Natural killer cell (primary cell): ENCODE measurements around the gene ADGRV1. TPM values are rescaled to one million over a fixed set of nuclear protein-coding genes. Genes with fewer than 3 reads are reported as not detected.
"Not testable (repeated sequence)": the region's sequence is repeated elsewhere in the genome, so short reads cannot be mapped to it uniquely, and the experiment has no call there.

ENCODE experiments used
- ATAC-seq, 3 donors: fragments of 150-1000 bp in 2 of 3; fragments of 200-7000 bp in 1 of 3; cut with Tn5 transposase; 1 replicate in 1 of 3; 2 replicates in 2 of 3; pipeline ENCODE4 v1.10.0; 2021; ENCODE audit warnings: mild to moderate bottlenecking in 2 of 3, moderate library complexity in 2 of 3
- DNase-seq, 2 donors: peaks; one replicate each; pipeline versions ENCODE4 v3.0.0 to v3.0.0-alpha.2; 2013 to 2021; ENCODE audit warnings: mixed read lengths in 1 of 2
- H3K27ac ChIP-seq: one replicate; pipeline ENCODE4 v1.5.1; 2013; ENCODE audit warnings: mild to moderate bottlenecking, low read length
- H3K27me3 ChIP-seq: one replicate; pipeline ENCODE4 v1.6.1; 2013; ENCODE audit warnings: low read length; ENCODE audit not compliant: control insufficient read depth, insufficient read depth
- H3K36me3 ChIP-seq: one replicate; pipeline ENCODE4 v1.6.1; 2013; ENCODE audit warnings: low read length; ENCODE audit not compliant: control insufficient read depth, insufficient read depth
- H3K4me1 ChIP-seq: one replicate; pipeline ENCODE4 v1.6.1; 2013; ENCODE audit warnings: low read length; ENCODE audit not compliant: control insufficient read depth, insufficient read depth
- H3K4me3 ChIP-seq: one replicate; pipeline ENCODE4 v1.5.1; 2013; ENCODE audit warnings: low read length
- H3K9me3 ChIP-seq: one replicate; pipeline ENCODE4 v1.6.1; 2013; ENCODE audit warnings: low read length; ENCODE audit not compliant: control insufficient read depth, insufficient read depth
- H3K27ac Mint-ChIP-seq, 2 donors: one replicate each; pipeline ENCODE4 v1.8.0; 2022; ENCODE audit warnings: mild to moderate bottlenecking in 2 of 2, mixed read lengths in 2 of 2, moderate library complexity in 1 of 2
- H3K27me3 Mint-ChIP-seq, 2 donors: one replicate each; pipeline ENCODE4 v1.8.0; 2022; ENCODE audit warnings: low read depth in 2 of 2, mixed read lengths in 2 of 2
- H3K36me3 Mint-ChIP-seq: one replicate; pipeline ENCODE4 v1.8.0; 2022; ENCODE audit warnings: mixed read lengths
- H3K4me1 Mint-ChIP-seq, 2 donors: one replicate each; pipeline ENCODE4 v1.8.0; 2022; ENCODE audit warnings: mixed read lengths in 2 of 2
- H3K4me3 Mint-ChIP-seq: one replicate; pipeline ENCODE4 v1.8.0; 2022; ENCODE audit warnings: mild to moderate bottlenecking, moderate library complexity, mixed read lengths
- H3K9me3 Mint-ChIP-seq, 2 donors: one replicate each; pipeline ENCODE4 v1.8.0; 2022; ENCODE audit warnings: mixed read lengths in 2 of 2
- WGBS: methylation state at CpG from one replicate; pipeline ENCODE4 v1.1.7; 2013; ENCODE audit warnings: missing lambda C conversion rate; ENCODE audit not compliant: insufficient coverage; 5-methylcytosine and 5-hydroxymethylcytosine counted together
- intact Hi-C: fragments of 100-400 bp; cut with micrococcal nuclease; formaldehyde crosslinking; loops from one replicate; pipeline ENCODE4 v1.14.2; 2022
- total RNA-seq, 4 donors: library from RNA; stranded (reverse); fragments of 120-200 nt in 1 of 4; gene quantifications; one replicate each; pipeline versions ENCODE4 v1.2.3 to v1.2.4, GENCODE V29; 2013 to 2022
- TF ChIP-seq, protein P1 (sequence below): fragments of 200-600 bp; IDR thresholded peaks from one replicate; pipeline ENCODE4 v1.8.0; 2022; ENCODE audit warnings: antibody characterized with exemption

Gene ADGRV1
- total RNA-seq, 3 donors from 2014 or later (not counting 1 experiment from before 2014, with no cell fraction given), result 0.50 to 0.71 TPM; not detected in 1

DNA sequence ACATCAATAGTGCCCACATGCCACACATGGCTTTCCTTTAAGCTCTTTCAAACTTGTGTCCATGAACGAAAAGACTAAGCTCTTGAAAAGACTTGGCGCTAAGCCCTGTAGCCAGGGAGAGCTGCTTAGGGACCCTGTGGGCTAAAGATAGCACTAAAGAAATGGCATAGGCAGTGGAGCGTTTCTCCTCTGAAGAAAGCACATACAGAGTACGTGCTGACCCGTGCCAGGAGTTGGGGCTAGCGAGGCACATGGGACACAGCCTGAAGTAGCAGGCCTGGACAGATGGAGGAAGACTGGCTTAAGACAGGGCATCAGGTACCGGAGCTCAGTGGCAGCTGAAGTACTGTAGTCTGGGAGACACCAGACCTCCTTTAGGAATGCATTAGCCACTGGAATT lies 39.7 kb downstream of the ADGRV1 start:
- Mint-ChIP-seq H3K9me3 (no peaks in the 10 kb centered on the region), H3K27ac (no peak overlapping the region), H3K4me3 (no peak overlapping the region), H3K27me3 (no peaks in the 10 kb centered on the region), H3K4me1 (no peaks in the 10 kb centered on the region), H3K36me3 (no peaks in the 10 kb centered on the region)
- no peaks in the 10 kb centered on the region for H3K4me1 ChIP-seq
- TF ChIP-seq, protein P1, sequence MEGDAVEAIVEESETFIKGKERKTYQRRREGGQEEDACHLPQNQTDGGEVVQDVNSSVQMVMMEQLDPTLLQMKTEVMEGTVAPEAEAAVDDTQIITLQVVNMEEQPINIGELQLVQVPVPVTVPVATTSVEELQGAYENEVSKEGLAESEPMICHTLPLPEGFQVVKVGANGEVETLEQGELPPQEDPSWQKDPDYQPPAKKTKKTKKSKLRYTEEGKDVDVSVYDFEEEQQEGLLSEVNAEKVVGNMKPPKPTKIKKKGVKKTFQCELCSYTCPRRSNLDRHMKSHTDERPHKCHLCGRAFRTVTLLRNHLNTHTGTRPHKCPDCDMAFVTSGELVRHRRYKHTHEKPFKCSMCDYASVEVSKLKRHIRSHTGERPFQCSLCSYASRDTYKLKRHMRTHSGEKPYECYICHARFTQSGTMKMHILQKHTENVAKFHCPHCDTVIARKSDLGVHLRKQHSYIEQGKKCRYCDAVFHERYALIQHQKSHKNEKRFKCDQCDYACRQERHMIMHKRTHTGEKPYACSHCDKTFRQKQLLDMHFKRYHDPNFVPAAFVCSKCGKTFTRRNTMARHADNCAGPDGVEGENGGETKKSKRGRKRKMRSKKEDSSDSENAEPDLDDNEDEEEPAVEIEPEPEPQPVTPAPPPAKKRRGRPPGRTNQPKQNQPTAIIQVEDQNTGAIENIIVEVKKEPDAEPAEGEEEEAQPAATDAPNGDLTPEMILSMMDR, result no peak
- ATAC-seq (no peak), DNase-seq (no peak)
- H3K36me3 ChIP-seq, result no peaks in the 10 kb centered on the region
- no peaks in the 10 kb centered on the region for H3K27me3 ChIP-seq
- no peaks in the 10 kb centered on the region for H3K9me3 ChIP-seq
- intact Hi-C loops, result no loop called here
- WGBS, result 85% methylated on average over 7 of the region's 7 CpGs
- no peak overlapping the region for H3K27ac ChIP-seq
- H3K4me3 ChIP-seq, result no peak overlapping the region

DNA sequence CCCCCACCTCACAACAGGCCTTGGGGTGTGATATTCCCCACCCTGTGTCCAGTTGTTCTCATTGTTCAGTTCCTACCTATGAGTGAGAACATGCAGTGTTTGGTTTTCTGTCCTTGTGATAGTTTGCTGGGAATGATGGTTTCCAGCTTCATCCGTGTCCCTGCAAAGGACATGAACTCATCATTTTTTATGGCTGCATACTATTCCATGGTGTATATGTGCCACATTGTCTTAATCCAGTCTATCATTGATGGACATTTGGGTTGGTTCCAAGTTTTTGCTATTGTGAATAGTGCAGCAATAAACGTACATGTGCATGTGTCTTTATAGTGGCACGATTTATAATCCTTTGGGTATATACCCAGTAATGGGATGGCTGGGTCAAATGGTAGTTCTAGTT lies 41.7 kb downstream of the ADGRV1 start:
- H3K27me3 ChIP-seq, H3K27ac Mint-ChIP-seq, H3K9me3 ChIP-seq, H3K4me1 Mint-ChIP-seq, H3K4me3 Mint-ChIP-seq, intact Hi-C loops, H3K4me1 ChIP-seq, H3K36me3 Mint-ChIP-seq, H3K9me3 Mint-ChIP-seq, H3K4me3 ChIP-seq, DNase-seq, H3K27me3 Mint-ChIP-seq, H3K27ac ChIP-seq, ATAC-seq, H3K36me3 ChIP-seq: not testable (repeated sequence)
- WGBS, result 100% methylated on average over 3 of the region's 3 CpGs

DNA sequence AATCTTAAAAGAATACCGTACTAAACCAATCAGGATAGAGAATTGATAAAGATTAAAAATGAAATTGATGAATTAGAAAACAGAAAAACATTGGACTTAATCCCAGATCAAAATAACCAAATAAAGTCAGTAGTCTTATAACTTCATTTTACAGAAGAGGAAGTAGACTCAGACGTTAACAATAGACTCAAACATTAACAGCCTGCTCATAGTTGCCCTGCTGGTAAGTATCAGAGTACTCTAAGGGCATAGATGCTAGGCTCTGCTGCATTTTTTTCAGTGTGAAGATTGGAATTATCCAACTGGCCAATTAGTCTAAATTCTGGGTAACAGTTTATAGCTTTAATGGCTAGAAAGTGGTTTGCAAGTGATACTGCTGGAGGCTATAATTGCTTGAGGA lies 42.9 kb downstream of the ADGRV1 start:
- no CpG with 5 or more reads among the region's 2 CpGs for WGBS

DNA sequence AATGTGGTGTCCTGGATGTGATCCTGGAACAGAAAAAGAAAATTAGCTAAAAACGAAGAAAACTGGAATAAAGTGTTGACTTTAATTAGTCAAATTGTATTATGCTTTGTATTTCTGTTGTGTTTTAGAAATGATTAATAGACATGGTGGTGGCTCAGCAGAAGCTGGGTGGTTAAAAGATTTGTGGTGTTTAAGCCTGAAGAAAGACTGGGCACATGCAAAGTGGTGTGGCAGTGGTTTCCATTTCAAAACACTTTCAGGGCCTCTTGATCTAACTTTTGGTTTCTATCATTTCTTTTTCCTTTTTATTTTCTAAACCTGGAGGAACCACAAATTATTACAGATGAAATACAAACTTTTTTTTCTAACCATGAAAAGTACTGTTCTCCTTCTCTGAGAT lies 44.1 kb downstream of the ADGRV1 start:
- ATAC-seq (no peak), DNase-seq (no peak)
- Histone ChIP-seq H3K9me3 (no peaks in the 10 kb centered on the region), H3K36me3 (no peaks in the 10 kb centered on the region), H3K4me3 (no peak overlapping the region), H3K4me1 (no peaks in the 10 kb centered on the region), H3K27ac (no peak overlapping the region), H3K27me3 (no peaks in the 10 kb centered on the region)
- WGBS, result 79% methylated on average over 1 of the region's 1 CpG
- Mint-ChIP-seq H3K9me3 (no peaks in the 10 kb centered on the region), H3K27me3 (peaks cover 0 to 15% of the 10 kb centered on the region in 2 donors), H3K4me3 (no peak overlapping the region), H3K4me1 (no peaks in the 10 kb centered on the region), H3K36me3 (no peaks in the 10 kb centered on the region), H3K27ac (no peak overlapping the region)
- intact Hi-C loops, result no loop called here
- TF ChIP-seq, protein P1, result no peak

More for the DNA sequence above, 42.9 kb downstream of the ADGRV1 start:
- no peak overlapping the region for H3K27ac ChIP-seq
- Mint-ChIP-seq H3K27ac (no peak overlapping the region), H3K36me3 (no peaks in the 10 kb centered on the region), H3K4me1 (no peaks in the 10 kb centered on the region), H3K4me3 (no peak overlapping the region), H3K27me3 (peaks cover 0 to 7% of the 10 kb centered on the region in 2 donors), H3K9me3 (no peaks in the 10 kb centered on the region)
- H3K9me3 ChIP-seq, result no peaks in the 10 kb centered on the region
- H3K4me3 ChIP-seq, result no peak overlapping the region
- ATAC-seq, result no peak
- H3K4me1 ChIP-seq, result no peaks in the 10 kb centered on the region
- intact Hi-C loops, result no loop called here
- DNase-seq, result no peak
- H3K27me3 ChIP-seq, result no peaks in the 10 kb centered on the region
- no peaks in the 10 kb centered on the region for H3K36me3 ChIP-seq
- TF ChIP-seq, protein P1, result no peak
